HepG2 (cell line): ENCODE data around the gene SPHK1.

Experiments used
- EZH2 ChIP-seq: conservative IDR thresholded peaks from 2 replicates; pipeline ENCODE4 v1.6.1; 2012; ENCODE audit warnings: mild to moderate bottlenecking, low read depth, low read length, moderate library complexity
- GMEB2 ChIP-seq: IDR thresholded peaks from 2 replicates; pipeline ENCODE4 v1.6.1; 2016; ENCODE audit warnings: missing biosample characterization, missing genetic modification reagents, low read depth
- MIER2 ChIP-seq: IDR thresholded peaks from 2 replicates; pipeline ENCODE4 v1.6.1; 2016; ENCODE audit warnings: missing biosample characterization, missing genetic modification reagents
- NCOA1 ChIP-seq: sonication (generic); formaldehyde crosslinking; IDR thresholded peaks from 2 replicates; pipeline ENCODE4 v1.9.0; 2021; ENCODE audit warnings: missing genetic modification reagents
- PCBP2 ChIP-seq: fragments of 200-400 bp; formaldehyde crosslinking; optimal IDR thresholded peaks from 2 replicates; pipeline ENCODE3; 2018; ENCODE audit warnings: low read length, low read depth; ENCODE audit not compliant: poor library complexity, severe bottlenecking
- POLR2A ChIP-seq, 2 experiments: IDR thresholded peaks; 2 replicates each; pipeline ENCODE4 v1.6.1; 2011; ENCODE audit warnings: low read depth in 2 of 2, low read length in 2 of 2, mild to moderate bottlenecking in 1 of 2, moderate library complexity in 1 of 2; ENCODE audit not compliant: insufficient read depth in 1 of 2
- ZBTB8A ChIP-seq: sonication (generic); formaldehyde crosslinking; IDR thresholded peaks from 2 replicates; pipeline ENCODE4 v1.4.0; 2020; ENCODE audit warnings: mild to moderate bottlenecking, low read depth, missing genetic modification reagents, borderline replicate concordance
- TF ChIP-seq, protein P1 (sequence below): sonication (generic); formaldehyde crosslinking; IDR thresholded peaks from 2 replicates; pipeline ENCODE4 v1.5.0; 2020; ENCODE audit warnings: missing genetic modification reagents

GRCh38 chr17:76404976-76405563 is 20.7 kb downstream of the SPHK1 start:
- TF ChIP-seq, protein P1, sequence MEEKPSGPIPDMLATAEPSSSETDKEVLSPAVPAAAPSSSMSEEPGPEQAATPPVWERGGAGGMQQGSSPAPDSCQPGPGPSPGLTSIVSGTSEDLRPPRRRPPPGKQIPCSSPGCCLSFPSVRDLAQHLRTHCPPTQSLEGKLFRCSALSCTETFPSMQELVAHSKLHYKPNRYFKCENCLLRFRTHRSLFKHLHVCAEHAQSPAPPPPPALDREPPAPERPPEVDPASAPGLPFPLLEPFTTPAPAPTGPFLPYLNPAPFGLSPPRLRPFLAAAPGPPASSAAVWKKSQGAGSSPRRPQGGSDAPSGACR, result no peak
- TF ChIP-seq POLR2A (IDR thresholded peaks at IDR 0.05; ENCODE audit: insufficient read depth in 1 of 2, low read depth in 2 of 2, low read length in 2 of 2) (no peak), MIER2 (CRISPR knock-in tag) (no peak), ZBTB8A (CRISPR knock-in tag) (no peak), PCBP2 (no peak), NCOA1 (CRISPR knock-in tag) (no peak), EZH2 (no peak), GMEB2 (CRISPR knock-in tag) (no peak)
